IPS DF 19.7 (cell line): ENCODE data around the gene EGLN1.
"Not testable (repeated sequence)": the region's sequence is repeated elsewhere in the genome, so short reads cannot be mapped to it uniquely, and the experiment has no call there.

Experiments used
- DNase-seq: peaks from one replicate; pipeline ENCODE4 v3.0.0-alpha.2; 2013; ENCODE audit warnings: low read depth, low spot score

Gene EGLN1

DNA sequence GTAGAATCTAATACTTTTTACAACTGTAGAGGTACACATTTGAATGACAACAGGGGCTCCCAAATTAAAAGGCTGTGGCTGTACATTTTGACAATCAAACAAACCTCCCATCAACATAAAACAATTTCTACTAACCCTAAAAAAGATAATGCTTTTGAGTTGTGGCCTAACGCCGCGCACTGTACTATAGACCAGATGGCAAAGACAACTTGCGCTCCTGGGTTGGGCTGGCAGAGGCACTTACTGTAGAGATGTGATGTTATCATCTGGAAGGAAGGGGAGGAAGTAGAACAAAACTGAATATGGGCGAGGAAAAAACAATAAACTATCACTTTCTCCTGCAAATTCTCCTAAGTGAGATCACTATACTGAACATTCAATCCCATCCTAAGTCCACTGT lies 57.9 kb downstream of the EGLN1 start:
- no peak for DNase-seq

GRCh38 chr1:231363624-231364023 lies 58.5 kb downstream of the EGLN1 start:
- DNase-seq: no peak

DNA sequence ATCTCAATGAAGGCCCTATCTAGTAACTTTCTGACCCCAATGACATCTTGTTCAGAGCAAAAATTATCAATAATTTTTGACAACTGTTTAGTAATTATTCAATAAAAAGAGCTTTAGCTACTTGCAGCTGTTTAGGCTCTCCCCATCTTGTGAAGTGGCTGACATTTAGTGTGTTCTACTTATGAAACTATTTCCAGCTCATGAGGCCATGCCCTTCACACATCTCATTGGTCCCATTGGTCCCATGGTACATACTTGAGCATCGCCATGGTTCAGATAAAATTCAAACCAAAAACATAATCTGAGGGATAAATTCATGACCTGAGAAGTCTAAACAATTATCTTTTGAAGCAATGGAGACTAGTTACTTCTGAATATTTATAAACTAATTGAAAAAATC lies 59.8 kb downstream of the EGLN1 start:
- DNase-seq: no peak

- DNase-seq: no peak
These were observed 63.0 kb downstream of the EGLN1 start for GRCh38 chr1:231359113-231359512.

GRCh38 chr1:231357831-231358354 lies 64.2 kb downstream of the EGLN1 start:
- no peak for DNase-seq

DNA sequence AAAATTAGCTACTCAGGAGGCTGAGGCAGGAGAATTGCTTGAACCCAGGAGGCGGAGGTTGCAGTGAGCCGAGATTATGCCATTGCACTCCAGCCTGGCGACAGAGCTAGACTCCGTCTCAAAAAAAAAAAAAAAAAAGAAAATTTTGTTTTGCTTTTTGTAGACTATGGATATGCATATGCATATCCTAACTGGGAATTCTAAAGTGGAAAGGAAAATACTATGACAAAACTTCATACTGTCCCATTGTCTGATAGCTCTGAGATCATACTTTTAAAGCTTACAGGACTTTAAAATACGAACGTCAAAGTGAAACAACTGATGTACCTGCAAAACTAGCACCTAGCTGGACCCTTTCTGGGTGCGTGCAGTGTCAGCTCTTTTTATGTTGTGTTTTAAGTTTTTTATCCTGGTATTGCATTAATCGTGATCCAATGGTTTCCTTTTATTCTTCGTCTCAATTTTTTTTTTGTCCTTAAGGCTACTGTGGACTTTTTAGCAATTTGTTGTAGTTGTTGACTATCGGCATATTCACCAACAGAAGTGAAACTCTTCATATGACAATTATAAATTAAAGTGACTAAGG lies 64.8 kb downstream of the EGLN1 start:
- no peak for DNase-seq

DNA sequence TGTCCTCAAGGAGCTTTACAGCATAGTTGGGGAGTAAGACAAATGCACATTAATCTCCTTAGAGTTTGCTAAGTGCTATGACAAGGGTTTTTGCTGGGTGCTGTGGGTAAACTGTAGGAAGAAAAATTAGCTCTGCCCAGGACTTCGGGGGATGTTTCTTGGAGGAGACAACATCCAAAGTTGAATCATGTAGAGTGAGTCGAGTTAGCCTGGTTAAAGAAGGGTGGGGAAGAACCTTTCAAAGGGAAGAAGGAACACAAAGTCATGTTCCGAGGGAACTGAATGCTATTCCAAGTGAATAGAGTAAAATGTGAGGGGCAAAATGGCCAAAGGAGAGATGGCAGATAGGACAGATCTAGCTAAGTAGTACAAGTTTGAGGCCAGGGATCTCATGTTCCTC lies 66.9 kb downstream of the EGLN1 start:
- no peak for DNase-seq

- DNase-seq: no peak
These were observed 67.6 kb downstream of the EGLN1 start for GRCh38 chr1:231354330-231355020.

- no peak for DNase-seq
These were observed 69.0 kb downstream of the EGLN1 start for GRCh38 chr1:231353086-231353485.

GRCh38 chr1:231351816-231352215 lies 70.3 kb downstream of the EGLN1 start:
- DNase-seq: no peak

DNA sequence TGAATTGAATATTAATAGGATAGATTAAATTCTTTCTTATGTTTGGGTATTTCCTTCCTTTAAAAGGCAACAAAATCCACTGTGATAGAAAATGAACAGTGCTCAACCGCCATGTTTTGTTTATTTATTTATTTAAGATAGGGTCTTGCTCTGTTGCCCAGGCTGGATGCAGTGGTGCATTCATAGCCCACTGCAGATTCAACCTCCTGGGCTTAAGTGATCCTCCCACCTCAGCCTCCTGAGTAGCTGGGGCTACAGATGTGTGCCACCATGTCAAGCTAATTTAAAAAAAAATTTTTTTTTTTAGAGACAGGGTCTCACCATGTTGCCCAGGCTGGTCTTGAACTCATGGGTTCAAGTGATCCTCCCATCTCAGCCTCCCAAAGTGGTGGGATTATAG lies 73.2 kb downstream of the EGLN1 start:
- DNase-seq: not testable (repeated sequence)

DNA sequence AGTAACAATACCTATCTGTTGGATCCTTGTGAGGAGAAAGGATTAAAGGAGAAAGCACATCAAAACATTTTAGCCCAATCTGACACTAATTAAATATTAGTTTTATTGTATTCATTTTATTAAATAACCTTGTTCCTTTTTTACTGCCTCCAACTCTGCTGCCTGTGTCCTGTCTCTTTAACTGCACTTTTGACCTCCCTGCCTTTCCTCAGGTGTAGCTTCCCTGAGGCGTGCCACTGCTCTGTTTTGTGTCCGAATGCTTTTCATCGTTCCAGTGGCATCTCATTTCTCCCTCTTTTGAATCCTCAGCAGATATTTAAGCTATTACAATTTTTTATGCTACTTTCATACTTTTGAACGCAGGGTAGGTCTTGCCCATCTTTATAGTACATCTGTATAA lies 73.6 kb downstream of the EGLN1 start:
- DNase-seq: no peak

DNA sequence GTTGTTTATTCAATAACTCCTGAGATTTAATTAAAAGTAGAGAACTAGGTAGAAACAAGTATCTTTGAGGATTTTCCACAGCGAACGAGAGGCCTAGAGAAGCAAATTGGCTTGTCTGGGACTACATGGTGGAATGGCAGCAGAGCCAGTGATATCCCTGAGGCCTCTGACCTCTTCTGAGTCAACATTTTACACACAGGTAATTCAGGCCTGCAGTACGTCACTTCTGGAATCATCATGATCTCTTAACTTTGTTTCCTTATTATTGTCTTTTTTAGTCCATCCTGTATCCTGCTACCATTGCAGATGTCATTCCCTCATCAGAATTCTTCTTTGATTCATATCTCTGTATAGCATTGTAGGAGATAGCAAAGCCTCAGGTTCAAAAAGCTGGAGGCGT lies 74.1 kb downstream of the EGLN1 start:
- DNase-seq: no peak

- DNase-seq: no peak
These were observed 81.6 kb downstream of the EGLN1 start for GRCh38 chr1:231340328-231341013.

GRCh38 chr1:231338270-231339128 lies 83.6 kb downstream of the EGLN1 start, which contains the start of gene SPRTN:
TSS of gene SPRTN (plus strand) at chr1:231338293. CDS start at chr1:231338384, 91 bp downstream.
- DNase-seq: no peak

- DNase-seq: peak; percentile 81
These were observed 84.4 kb downstream of the EGLN1 start, which contains the start of gene EXOC8 for GRCh38 chr1:231337472-231338269. TSS of gene EXOC8 (minus strand) at chr1:231337852. CDS start at chr1:231337745, 107 bp downstream.

DNA sequence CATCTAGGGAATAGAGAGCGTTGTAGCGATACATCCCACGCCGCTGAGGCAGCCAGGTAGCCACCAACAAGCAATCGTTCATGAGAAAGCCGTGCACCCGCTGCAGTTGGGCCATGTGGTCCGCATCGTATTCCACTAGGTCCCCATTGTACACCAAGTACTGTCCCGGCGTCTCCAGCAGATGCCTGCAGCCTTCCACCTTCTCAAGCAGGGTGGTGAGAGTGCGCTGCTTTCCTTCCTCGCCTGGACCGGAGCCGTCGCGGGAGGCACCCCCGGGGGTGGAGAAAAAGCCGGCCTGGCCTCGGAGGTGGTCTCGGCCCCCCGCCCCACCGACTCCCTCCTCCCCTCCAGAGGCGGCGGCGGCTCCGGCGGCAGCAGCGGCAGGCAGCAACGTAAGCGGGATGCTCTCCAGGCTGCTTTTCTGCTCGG lies 85.0 kb downstream of the EGLN1 start:
- no peak for DNase-seq

GRCh38 chr1:231335663-231336602 lies 86.2 kb downstream of the EGLN1 start:
- DNase-seq: no peak

DNA sequence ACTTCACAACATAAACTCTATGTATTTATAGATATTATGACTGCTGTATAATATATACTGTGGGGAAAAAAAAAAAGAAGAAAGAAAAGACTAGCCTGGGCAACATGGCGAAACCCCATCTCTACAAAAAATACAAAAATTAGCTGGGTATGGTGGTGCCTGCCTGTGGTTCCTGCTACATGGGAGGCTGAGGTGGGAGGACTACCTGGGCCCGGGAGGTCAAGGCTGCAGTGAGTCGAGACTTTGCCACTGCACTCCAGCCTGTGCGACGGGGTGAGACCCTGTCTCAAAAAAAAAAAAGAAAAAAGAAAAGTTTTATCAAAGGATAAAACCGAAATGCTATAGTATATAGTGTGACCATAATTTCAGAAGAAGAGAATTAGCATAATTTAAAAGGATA lies 87.1 kb downstream of the EGLN1 start:
- DNase-seq: no peak
